GM18502 (cell line): ENCODE results near the gene KRTAP1-4.
"Not testable (repeated sequence)": the region's sequence is repeated elsewhere in the genome, so short reads cannot be mapped to it uniquely, and the experiment has no call there.

Experiments
- ATAC-seq: cut with Tn5 transposase; IDR thresholded peaks from one replicate; pipeline ENCODE4 v1.9.1; 2021; ENCODE audit warnings: mild to moderate bottlenecking; ENCODE audit not compliant: unreplicated experiment, poor library complexity

KRTAP1-4 gene

DNA sequence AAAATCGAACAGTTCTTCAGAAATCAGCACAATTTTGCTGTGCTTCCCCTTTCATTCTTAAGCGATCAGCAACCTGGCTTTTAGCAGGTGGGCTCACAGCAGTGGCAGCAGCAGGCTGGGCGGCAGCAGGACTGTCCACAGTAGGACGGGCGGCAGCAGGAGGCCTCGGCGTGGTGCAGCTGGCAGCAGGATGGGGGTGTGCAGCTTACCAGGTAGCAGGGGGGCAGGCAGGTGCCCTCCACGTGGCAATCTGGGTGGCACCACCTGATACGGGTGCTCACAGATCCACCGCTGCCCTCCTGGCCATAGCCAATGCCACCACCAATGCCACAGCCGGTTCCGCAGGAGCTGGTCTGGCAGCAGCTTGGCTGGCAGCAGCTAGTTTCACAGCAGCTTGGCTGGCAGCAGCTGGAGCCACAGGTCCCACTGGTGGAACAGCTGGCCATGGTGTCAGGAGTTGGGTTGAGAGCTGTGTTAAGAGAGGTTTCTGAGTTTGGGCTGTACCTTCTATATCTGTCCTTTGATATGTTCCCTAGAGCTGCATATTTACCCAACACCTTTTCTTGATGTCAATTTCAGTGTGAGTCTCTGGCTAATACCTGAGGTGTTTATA, at the start of gene KRTAP1-4:
Gene KRTAP1-4 (minus strand): TSS at position 563 of the 613 bp plus-strand sequence. CDS start 117 bp downstream, at position 446.
- ATAC-seq = no peak

DNA sequence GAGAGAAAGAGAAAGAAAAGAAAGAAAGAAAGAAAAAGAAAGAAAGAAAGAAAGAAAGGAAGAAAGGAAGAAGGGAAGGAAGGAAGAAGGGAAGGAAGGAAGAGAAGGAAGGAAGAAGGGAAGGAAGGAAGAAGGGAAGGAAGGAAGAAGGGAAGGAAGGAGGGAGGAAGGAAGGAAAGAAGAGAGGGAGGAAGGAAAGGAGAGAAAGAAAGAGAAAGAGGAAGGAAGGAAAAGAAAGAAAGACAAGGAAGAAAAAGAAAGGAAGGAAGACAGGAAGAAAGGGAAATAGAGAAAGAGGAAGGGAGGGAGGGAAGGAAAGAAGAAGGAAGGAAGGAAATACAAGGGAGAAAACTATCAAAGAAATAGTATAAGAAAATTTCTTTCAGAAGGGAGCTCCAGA, 46.8 kb upstream of the KRTAP1-4 start:
- no peak for ATAC-seq

GRCh38 chr17:41073676-41074075, 43.7 kb upstream of the KRTAP1-4 start:
- ATAC-seq = no peak

- no peak for ATAC-seq
These were observed 41.8 kb upstream of the KRTAP1-4 start for GRCh38 chr17:41071606-41072360.

- no peak for ATAC-seq
These were observed 39.0 kb upstream of the KRTAP1-4 start for GRCh38 chr17:41069031-41069430.

GRCh38 chr17:41067281-41067680, 37.3 kb upstream of the KRTAP1-4 start:
- ATAC-seq = no peak

DNA sequence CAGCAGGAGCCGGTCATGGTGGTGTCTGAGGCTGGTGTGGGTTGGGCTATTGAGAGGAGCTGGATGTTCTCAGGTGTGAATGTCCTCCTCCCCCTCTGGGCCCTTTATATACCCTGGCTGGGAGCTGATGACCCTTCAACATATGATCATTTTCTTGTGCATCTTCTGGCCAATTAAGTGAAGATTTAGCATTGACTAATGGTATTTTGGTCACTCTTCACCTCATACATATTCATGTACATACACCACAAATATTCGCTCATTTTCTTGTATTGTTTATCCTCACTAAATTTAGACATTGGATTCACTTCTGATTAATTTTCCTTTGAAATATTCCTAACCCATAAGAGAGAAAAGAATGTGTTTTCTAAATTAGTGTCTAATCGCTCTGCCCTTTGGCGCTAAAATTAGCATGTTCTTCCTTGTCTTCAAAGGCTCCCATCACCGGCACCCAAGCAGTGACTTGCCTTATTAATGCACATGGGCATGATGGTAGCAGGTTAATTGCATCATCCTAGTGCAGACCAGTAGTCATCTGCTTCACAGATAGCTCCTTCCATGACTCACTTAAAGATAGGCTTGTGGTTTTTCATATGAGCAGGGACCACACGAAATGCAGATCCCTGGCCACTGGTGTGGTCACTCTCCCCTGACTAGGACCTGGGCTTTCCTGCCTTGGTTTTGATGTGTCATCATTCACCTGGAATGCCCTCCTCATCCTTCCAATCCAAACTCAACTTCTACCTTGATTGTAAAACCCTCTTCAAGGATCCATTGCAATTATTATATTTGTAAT, 36.0 kb upstream of the KRTAP1-4 start, which contains the start of gene KRTAP2-4:
Gene KRTAP2-4 (minus strand): TSS at position 51 of the 796 bp plus-strand sequence. CDS start 34 bp downstream, at position 17.
- no peak for ATAC-seq

DNA sequence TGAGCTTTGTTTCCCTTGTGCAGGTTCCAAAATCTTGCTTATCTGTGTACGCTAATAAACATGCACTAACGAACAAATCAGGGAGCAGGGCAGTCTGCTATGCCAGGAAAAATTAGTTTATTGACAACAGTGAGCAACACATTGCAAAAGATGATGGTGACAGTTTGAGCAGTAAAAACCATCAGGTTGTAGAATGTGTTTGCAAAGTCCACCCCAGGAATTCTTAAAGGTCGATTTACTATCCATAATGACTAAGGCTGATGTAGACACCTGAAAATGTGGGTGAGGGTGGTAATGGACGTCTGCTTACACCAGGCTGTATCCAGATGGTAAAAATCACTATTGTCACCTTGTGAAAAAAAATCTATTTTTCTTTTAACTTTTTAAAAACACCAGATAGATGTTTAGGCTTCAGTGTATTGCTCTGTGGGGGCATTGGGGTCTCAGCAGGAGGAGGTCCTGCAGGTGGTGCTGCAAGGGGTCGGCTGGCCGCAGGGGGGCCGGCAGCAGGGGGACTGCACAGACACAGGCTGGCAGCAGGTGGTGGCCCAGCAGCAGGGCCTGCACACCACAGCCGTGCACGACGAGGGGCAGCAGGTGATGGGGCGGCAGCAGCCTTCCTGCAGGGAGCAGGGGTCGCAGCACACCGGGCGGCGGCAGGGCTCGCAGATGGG, 35.2 kb upstream of the KRTAP1-4 start:
- not testable (repeated sequence) for ATAC-seq

DNA sequence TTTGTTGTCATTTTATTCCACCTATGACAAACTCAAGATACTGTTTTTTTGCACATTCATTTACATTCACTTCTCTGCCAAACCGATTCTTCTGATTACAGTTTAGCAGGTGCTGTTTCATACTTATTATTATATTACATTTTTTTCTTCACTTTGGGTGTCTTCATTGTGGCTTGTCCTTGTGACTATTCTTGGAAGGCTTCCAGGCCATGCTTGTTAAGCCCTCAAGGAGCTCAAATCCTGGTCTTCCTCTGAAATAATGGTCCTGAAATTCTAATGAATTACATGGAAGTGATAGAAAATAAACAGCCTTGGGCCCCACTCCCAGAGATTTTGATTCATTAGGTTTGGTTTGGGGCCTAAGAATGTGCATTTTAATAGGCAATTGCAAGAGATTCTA, 34.3 kb upstream of the KRTAP1-4 start:
- no peak for ATAC-seq

- ATAC-seq = no peak
These were observed 33.5 kb upstream of the KRTAP1-4 start for GRCh38 chr17:41063449-41063848.

- ATAC-seq = no peak
These were observed 32.0 kb upstream of the KRTAP1-4 start for GRCh38 chr17:41061964-41062363.

- no peak for ATAC-seq
These were observed 30.1 kb upstream of the KRTAP1-4 start, which contains the start of gene KRTAP2-3 for GRCh38 chr17:41060052-41060604. Gene KRTAP2-3, minus strand, starts transcription at chr17:41060114. Its CDS starts 64 bp downstream, at chr17:41060050.

DNA sequence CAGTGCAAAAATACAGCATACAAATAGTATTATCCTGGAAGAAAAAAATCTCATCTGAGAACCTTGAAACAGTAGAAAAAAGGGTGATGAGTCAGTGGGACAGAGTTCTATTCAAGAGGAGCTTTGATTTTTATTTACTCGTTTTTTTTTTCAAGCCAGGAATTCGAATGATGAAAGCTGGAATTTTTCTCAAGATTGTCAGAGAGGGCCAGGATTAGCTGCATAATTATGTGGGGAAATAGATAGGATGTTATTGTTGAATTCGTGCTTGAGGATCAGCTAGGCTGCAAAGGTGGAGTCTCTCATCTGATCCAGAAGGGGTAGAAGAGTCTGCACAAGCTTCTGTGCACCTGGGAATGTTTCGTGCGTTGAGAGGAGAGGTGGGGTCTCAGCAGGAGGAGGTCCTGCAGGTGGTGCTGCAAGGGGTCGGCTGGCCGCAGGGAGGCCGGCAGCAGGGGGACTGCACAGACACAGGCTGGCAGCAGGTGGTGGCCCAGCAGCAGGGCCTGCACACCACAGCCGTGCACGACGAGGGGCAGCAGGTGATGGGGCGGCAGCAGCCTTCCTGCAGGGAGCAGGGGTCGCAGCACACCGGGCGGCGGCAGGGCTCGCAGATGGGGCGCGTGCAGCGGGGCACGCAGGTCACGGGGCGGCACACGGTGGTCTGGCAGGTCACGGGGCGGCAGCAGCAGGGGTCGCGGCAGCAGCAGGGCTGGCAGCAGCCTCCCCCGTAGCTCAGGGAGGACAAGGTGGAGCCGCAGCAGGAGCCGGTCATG, 29.5 kb upstream of the KRTAP1-4 start:
- ATAC-seq = not testable (repeated sequence)

DNA sequence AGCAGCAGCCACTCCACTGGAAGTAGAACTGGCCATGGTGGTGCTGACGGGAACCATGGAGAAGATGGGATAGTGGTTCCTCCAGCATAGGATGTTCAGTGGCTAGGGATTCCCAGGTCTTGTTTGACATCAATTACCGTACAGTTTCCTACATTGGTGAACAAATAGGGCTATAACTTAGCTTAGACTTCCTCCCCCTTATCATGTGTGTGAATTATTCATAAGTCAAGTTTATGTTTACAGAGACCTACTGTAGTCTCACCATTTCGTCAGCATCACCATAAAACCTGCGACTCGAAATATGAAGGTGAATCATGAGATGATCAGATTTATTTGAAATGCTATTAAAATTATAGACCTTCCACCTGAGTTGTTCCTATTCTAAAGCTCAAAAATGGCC, 28.7 kb upstream of the KRTAP1-4 start:
- no peak for ATAC-seq

GRCh38 chr17:41057547-41057946, 27.6 kb upstream of the KRTAP1-4 start:
- no peak for ATAC-seq

DNA sequence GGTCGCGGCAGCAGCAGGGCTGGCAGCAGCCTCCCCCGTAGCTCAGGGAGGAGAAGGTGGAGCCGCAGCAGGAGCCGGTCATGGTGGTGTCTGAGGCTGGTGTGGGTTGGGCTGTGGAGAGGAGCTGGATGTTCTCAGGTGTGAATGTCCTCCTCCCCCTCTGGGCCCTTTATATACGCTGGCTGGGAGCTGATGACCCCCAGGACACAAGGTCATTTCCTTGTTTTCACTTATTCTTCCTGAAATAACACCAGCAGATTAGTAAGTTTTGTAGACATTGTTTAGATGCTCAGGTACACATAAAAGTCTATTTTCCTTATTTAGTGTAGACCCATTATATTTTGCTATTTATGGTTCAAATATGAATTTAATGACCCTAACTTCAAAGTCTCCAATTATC, 25.1 kb upstream of the KRTAP1-4 start, which contains the start of gene KRTAP2-2:
Gene KRTAP2-2 (minus strand): TSS at position 101 of the 400 bp plus-strand sequence. CDS start 19 bp downstream, at position 82.
- ATAC-seq = not testable (repeated sequence)

- ATAC-seq = not testable (repeated sequence)
These were observed 24.6 kb upstream of the KRTAP1-4 start for GRCh38 chr17:41054556-41054955.

GRCh38 chr17:41054025-41054424, 24.0 kb upstream of the KRTAP1-4 start:
- ATAC-seq = no peak

DNA sequence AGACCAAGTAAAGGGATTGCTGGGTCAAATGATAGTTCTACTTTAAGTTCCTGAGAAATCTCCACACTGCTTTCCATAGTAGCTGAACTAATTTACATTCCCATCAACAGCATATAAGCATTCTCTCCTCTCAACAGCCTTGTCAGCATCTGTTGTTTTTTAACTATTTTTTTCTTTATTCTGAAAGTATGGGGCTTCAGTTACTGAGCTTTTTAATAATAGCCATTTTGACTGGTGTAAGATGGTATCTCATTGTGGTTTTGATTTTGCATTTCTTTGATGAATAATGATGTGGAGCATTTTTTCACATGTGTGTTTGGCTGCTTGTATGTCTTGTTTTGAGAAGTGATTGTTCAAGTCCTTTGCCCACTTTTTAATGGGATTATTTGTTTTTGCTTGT, 22.6 kb upstream of the KRTAP1-4 start:
- ATAC-seq = no peak
